Measurements from ENCODE around the gene HOXA1.

DNA sequence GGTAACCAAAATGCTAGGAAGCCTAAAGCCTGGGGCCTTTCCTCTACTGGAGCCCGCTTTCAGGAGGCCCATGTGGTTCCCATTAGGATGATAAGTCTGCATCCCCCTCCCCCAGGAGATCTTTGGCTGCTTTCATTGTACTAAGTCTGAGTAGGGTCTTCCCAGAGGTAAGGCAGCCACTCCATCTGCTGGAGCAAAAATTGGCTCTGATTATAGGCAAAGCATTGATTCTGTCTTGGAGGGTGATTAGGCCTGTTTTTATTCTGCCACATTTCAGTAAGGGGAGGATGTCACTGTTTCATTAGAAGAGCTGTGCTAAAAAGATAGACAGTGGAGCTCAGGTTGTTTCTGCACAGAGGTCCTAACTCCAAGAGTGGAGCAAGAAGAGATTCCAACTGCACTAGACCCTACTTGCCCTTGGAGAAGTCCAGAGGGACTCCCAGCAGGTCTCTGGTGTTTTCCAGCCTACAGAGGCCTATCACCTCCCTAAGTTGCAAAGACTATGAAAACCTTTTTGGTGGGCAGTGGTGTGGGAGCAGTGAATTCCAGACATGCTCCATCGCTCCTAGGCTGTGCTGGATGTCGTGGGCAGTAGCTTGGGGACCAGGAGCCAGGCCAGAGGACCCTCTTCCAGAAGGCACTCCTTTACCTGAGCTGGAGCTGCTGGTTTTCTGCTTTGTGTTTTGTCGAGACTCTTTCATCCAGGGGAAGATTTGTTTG lies 13.8 kb upstream of the HOXA1 start:
- no peak for TF ChIP-seq TARDBP (IDR thresholded peaks at IDR 0.05)
- no peak for TF ChIP-seq NFRKB (IDR thresholded peaks at IDR 0.05)
- TF ChIP-seq CTBP1 (IDR thresholded peaks at IDR 0.05; ENCODE audit: borderline replicate concordance): no peak
